DND-41 (cell line): Measurements from ENCODE around the gene LCOR.

Experiments
- ATAC-seq: fragments of 200-7000 bp; cut with Tn5 transposase; 3 replicates; pipeline ENCODE4 v1.9.1; 2021; ENCODE audit warnings: low read depth; ENCODE audit not compliant: insufficient read depth
- DNase-seq: peaks from one replicate; pipeline ENCODE4 v3.0.0-alpha.2; 2020
- H2AFZ ChIP-seq: 2 replicates; pipeline ENCODE4 v1.6.0; 2012; ENCODE audit warnings: low read depth, low read length
- H3K27ac ChIP-seq: 2 replicates; pipeline ENCODE4 v1.5.1; 2012; ENCODE audit warnings: low read length, inconsistent platforms
- H3K27me3 ChIP-seq: fragments of 200-600 bp; sonication (generic); 2 replicates; pipeline ENCODE4 v1.6.0; 2012; ENCODE audit warnings: low read length, mild to moderate bottlenecking, inconsistent platforms; ENCODE audit not compliant: insufficient read depth, poor library complexity
- H3K36me3 ChIP-seq: 2 replicates; pipeline ENCODE4 v1.5.1; 2012; ENCODE audit warnings: low read length, inconsistent platforms; ENCODE audit not compliant: insufficient read depth
- H3K4me1 ChIP-seq: 2 replicates; pipeline ENCODE4 v1.5.1; 2012; ENCODE audit warnings: mild to moderate bottlenecking, low read length; ENCODE audit not compliant: insufficient read depth
- H3K4me2 ChIP-seq: 2 replicates; pipeline ENCODE4 v1.6.0; 2012; ENCODE audit warnings: mild to moderate bottlenecking, moderate library complexity, low read length, inconsistent platforms; ENCODE audit not compliant: insufficient read depth
- H3K4me3 ChIP-seq, 2 experiments: fragments of 200-600 bp in 1 of 2; shearing (Covaris generic) in 1 of 2; 2 replicates each; pipeline ENCODE4 v1.5.1; 2012 to 2016; ENCODE audit warnings: inconsistent platforms in 2 of 2, low read length in 2 of 2, mild to moderate bottlenecking in 2 of 2, low read depth in 1 of 2, moderate library complexity in 1 of 2
- H3K79me2 ChIP-seq: 2 replicates; pipeline ENCODE4 v1.6.0; 2012; ENCODE audit warnings: low read length, inconsistent platforms; ENCODE audit not compliant: insufficient read depth
- H3K9ac ChIP-seq: 2 replicates; pipeline ENCODE4 v1.6.0; 2012; ENCODE audit warnings: low read depth, mild to moderate bottlenecking, inconsistent platforms, low read length, moderate library complexity
- H3K9me3 ChIP-seq: 2 replicates; pipeline ENCODE4 v1.5.1; 2012; ENCODE audit warnings: low read length, moderate library complexity, mild to moderate bottlenecking, inconsistent platforms; ENCODE audit not compliant: insufficient read depth, severe bottlenecking
- H4K20me1 ChIP-seq: 2 replicates; pipeline ENCODE4 v1.6.0; 2012; ENCODE audit warnings: low read length; ENCODE audit not compliant: insufficient read depth
- CTCF ChIP-seq: IDR thresholded peaks from 2 replicates; pipeline ENCODE4 v1.5.1; 2012; ENCODE audit warnings: borderline replicate concordance, low read length, moderate library complexity, mild to moderate bottlenecking; ENCODE audit not compliant: poor library complexity, severe bottlenecking; ENCODE audit errors: extremely low read depth
- EZH2 ChIP-seq: IDR thresholded peaks from 3 replicates; pipeline ENCODE4 v1.6.1; 2012; ENCODE audit warnings: borderline replicate concordance, low read depth, mild to moderate bottlenecking, moderate library complexity, low read length, inconsistent platforms; ENCODE audit not compliant: severe bottlenecking

Gene LCOR

GRCh38 chr10:96955794-96956193 lies 123.7 kb downstream of the LCOR start:
- Histone ChIP-seq H3K4me1 (no peaks in the 10 kb centered on the region), H3K9me3 (no peaks in the 10 kb centered on the region), H3K9ac (no peak overlapping the region), H3K36me3 (peaks cover 50% of the 10 kb centered on the region), H4K20me1 (no peaks in the 10 kb centered on the region), H3K27me3 (no peaks in the 10 kb centered on the region), H2AFZ (no peak overlapping the region), H3K27ac (no peak overlapping the region), H3K4me2 (no peak overlapping the region), H3K79me2 (no peaks in the 10 kb centered on the region), H3K4me3 (no peak overlapping the region)
- TF ChIP-seq EZH2 (no peak), CTCF (no peak)
- DNase-seq (no peak), ATAC-seq (no peak)

GRCh38 chr10:96958071-96958470 lies 126.0 kb downstream of the LCOR start:
- Histone ChIP-seq H3K27me3 (no peaks in the 10 kb centered on the region), H3K9me3 (no peaks in the 10 kb centered on the region), H3K4me2 (no peak overlapping the region), H3K4me3 (no peak overlapping the region), H3K79me2 (no peaks in the 10 kb centered on the region), H4K20me1 (no peaks in the 10 kb centered on the region), H3K36me3 (peaks cover 39% of the 10 kb centered on the region), H2AFZ (no peak overlapping the region), H3K9ac (no peak overlapping the region), H3K27ac (no peak overlapping the region), H3K4me1 (no peaks in the 10 kb centered on the region)
- TF ChIP-seq EZH2, result no peak
- TF ChIP-seq CTCF, result no peak
- no peak for ATAC-seq
- DNase-seq, result no peak

GRCh38 chr10:96959733-96960132 lies 127.6 kb downstream of the LCOR start:
- Histone ChIP-seq H3K36me3 (peaks cover 33% of the 10 kb centered on the region), H2AFZ (no peak overlapping the region), H3K4me2 (no peak overlapping the region), H3K27ac (no peak overlapping the region), H3K79me2 (no peaks in the 10 kb centered on the region), H4K20me1 (no peaks in the 10 kb centered on the region), H3K4me1 (no peaks in the 10 kb centered on the region), H3K4me3 (no peak overlapping the region), H3K9me3 (no peaks in the 10 kb centered on the region), H3K9ac (no peak overlapping the region), H3K27me3 (no peaks in the 10 kb centered on the region)
- ATAC-seq (no peak), DNase-seq (no peak)
- no peak for TF ChIP-seq CTCF
- no peak for TF ChIP-seq EZH2

GRCh38 chr10:96960872-96961271 lies 128.8 kb downstream of the LCOR start:
- Histone ChIP-seq H3K36me3 (peaks cover 21% of the 10 kb centered on the region), H3K27ac (no peak overlapping the region), H3K9ac (no peak overlapping the region), H3K4me1 (no peaks in the 10 kb centered on the region), H2AFZ (no peak overlapping the region), H3K4me2 (no peak overlapping the region), H4K20me1 (no peaks in the 10 kb centered on the region), H3K4me3 (no peak overlapping the region), H3K79me2 (no peaks in the 10 kb centered on the region), H3K27me3 (no peaks in the 10 kb centered on the region), H3K9me3 (no peaks in the 10 kb centered on the region)
- TF ChIP-seq EZH2 (no peak), CTCF (no peak)
- ATAC-seq (no peak), DNase-seq (no peak)
